Right ventricle myocardium inferior (tissue), 1 donor: ENCODE measurements around the gene CDV3. TPM values are rescaled to one million over a fixed set of nuclear protein-coding genes. Genes with fewer than 3 reads are reported as not detected.
A peak's percentile ranks its signal among the peaks of the same experiment; 100 is the strongest.
"Not testable (repeated sequence)": the region's sequence is repeated elsewhere in the genome, so short reads cannot be mapped to it uniquely, and the experiment has no call there.

Experiments used
- ATAC-seq: fragments of 200-7000 bp; cut with Tn5 transposase; one replicate; pipeline ENCODE4 v1.9.1; 2020; ENCODE audit warnings: mild to moderate bottlenecking, moderate library complexity
- DNase-seq: peaks from one replicate; pipeline ENCODE4 v3.0.0; 2021; ENCODE audit errors: missing footprints
- intact Hi-C: fragments of 100-400 bp; cut with DNase I; formaldehyde crosslinking; loops from one replicate; pipeline ENCODE4 v1.11.0; 2022
- long read RNA-seq: library from polyadenylated mRNA; unstranded; transcript quantifications from one replicate; pipeline ENCODE4 v2.0.0, GENCODE V29; 2021
- total RNA-seq: library from RNA; stranded (reverse); fragmentation: NEBNext Ultra II Directional; extraction: Animal tissue kit (Norgen Biotek cat#: 25700); gene quantifications from one replicate; pipeline ENCODE4 v1.2.1, GENCODE V29; 2021
- donor health status: DM: no; HTN: yes; CAD: no; lungs with severe emphysema.

The CDV3 gene, protein sequence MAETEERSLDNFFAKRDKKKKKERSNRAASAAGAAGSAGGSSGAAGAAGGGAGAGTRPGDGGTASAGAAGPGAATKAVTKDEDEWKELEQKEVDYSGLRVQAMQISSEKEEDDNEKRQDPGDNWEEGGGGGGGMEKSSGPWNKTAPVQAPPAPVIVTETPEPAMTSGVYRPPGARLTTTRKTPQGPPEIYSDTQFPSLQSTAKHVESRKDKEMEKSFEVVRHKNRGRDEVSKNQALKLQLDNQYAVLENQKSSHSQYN
- total RNA-seq: 146 TPM
- long read RNA-seq, transcript CDV3-203 (5 exons, 955 nt): major isoform, 39 of 96 reads
- long read RNA-seq, transcript CDV3-201 (5 exons, 3,307 nt): minor isoform, 19 of 96 reads
- long read RNA-seq, partial matches to known transcripts: 9 of 96 reads
- long read RNA-seq, other reads (novel, unspliced or antisense): 29 of 96 reads

DNA sequence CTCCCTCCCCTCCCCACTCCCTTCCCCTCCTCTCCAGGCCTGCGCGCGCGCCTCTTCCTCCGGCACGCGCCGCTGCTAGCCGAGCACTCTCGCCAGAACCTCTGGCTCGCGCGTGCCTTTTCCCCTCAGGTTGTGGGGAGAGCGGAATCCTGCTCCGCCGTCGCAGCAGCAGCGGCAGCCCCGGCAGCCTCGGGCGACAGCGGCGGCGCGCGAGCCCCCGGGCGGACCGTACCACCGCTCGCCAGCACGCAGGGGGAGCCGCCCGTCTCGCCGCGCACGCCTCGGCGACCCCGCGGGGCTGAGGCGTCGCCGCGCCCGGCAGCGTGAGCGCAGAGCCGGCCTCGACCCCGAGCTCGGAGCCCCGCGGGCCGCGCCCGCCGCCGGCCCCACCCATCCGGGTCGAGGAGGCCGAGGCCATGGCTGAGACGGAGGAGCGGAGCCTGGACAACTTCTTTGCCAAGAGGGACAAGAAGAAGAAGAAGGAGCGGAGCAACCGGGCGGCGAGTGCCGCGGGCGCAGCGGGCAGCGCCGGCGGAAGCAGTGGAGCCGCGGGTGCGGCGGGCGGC lies at the start of gene CDV3:
TSS of gene CDV3 (plus strand) at position 58 of the 566 bp plus-strand sequence. CDS start at position 417, 359 bp downstream.
- DNase-seq (no peak), ATAC-seq (peak; percentile 22)
- intact Hi-C loops: loop anchor here (2.0 to 10.0 kb wide), 3 partner anchors 101 to 911 kb away; partner anchors contain the start of genes ANAPC13, CEP63 and NPHP3

DNA sequence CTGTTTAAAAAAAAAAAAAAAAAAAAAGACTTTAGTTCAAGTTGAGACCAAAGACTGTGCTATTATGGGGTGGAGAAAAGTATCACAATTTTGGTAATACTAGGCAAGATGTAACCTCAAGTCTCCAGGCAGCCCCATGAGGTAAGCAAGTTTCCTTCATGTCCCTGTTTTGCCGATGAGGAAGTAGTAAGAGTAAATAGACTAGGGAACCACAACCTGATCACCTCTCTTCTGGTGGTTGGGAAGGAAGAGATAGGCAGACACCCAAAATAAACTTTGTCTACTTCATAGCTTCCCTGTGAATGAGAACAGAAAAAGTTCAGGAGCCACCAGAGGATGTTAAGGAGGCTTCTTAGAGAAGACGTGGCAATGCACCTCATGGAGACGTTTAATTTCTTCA lies 49.7 kb upstream of the CDV3 start:
- intact Hi-C loops, ATAC-seq, DNase-seq: not testable (repeated sequence)

DNA sequence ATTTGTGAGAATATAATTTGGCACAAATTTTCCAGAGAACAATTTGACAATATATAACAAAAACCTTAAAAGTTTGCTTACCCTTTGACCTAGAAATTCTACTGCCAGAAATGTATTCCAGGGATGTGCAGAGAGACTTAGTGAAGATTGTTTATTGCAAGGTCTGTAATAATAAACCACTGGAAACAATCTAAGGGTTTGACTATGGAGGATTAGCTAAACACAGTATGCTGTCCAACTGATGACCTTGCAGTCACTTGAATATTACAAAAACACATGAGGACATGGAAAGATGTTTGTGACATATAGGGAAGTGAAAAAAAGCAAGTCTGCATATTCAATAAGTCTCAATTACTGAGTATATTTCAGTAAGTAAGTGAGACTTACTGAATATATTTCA lies 48.1 kb upstream of the CDV3 start:
- ATAC-seq: no peak
- no peak for DNase-seq
- intact Hi-C loops: no loop called here

DNA sequence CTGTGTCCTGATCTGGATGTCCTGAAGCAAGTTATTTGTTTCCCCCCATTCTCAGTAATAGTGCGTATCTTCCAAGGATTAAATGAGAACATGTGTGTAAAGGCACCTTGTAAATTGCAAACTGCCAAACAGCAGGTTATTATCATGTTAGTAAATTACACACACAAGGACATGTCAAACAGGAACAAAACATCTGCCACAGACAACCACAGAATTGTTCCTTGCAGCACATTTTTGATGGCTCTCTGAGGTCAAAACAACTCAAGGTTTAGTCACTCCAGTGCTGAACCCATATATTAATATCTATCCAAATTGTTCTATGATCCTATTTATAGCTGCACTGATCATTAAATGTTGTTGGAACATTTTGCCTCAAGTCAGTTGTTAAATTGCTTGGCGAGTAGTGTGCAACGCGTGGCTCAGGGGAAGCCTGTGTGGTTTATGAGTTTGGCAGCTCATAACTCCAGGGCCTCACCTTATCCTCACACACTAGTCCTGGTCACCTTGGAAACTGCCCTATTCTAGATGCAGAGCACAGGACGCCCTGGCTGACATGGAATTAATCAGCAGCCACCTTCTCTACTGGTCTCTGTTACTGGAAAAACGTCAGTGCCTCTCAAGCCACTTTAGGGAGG lies 46.3 kb upstream of the CDV3 start:
- no peak for DNase-seq
- intact Hi-C loops: no loop called here
- no peak for ATAC-seq

DNA sequence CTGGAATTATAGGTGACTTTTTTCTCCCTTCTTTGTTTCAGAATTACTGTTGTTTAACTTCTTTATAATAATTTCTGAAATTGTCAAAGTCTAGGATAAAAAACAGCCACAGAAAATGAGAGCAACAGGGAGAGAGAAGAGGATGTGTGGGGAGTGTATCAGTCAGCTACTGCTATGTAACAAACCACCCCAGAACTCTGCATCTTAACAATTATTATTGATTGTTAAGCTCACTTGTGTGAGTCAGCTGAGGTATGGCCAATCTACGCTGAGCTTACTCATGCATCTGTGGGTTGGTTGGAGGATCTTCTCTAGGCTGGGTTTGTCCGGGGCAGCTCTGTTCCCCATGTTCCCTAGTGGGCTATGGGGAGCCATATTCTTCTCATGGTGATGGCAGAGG lies 43.7 kb upstream of the CDV3 start:
- DNase-seq (no peak), ATAC-seq (no peak)
- intact Hi-C loops: no loop called here

DNA sequence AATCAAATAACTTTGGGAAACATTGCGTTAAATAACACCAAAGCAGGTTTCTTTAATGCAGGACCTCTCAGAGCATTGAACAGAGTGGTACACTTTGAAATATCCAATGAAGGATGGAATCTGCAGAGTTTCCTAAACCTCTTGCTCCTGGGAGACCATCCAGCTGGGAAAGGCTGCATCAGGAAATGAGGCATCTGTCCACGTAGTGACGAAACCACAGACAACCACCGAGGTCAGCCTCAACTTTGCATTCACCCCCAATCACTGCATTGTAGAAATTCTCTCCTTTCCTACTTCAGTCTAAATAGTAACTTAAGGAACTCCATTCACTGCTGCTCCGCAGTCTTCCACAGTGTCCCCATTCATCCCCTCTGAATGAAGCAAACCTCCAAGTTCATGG lies 41.5 kb upstream of the CDV3 start:
- intact Hi-C loops: no loop called here
- DNase-seq: no peak
- no peak for ATAC-seq

DNA sequence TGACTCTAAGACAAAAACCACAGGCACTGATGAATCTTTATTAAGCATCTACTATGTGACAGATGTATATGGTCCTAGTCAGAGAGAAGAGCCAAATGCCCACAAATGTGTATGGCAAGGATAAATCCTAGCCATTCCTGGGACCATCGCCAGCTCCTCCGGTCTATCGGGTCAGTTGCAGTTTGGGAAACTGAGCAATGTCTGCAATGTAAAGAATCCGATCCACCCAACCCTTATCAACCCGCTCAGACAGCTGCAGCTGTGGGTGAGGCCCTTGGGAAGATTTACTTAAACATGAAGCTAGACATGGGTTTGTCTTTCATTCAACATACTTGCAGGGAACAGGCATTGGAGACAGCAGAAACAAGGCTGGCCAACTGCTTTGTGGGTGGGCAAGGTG lies 40.5 kb upstream of the CDV3 start:
- no peak for ATAC-seq
- intact Hi-C loops: no loop called here
- no peak for DNase-seq

DNA sequence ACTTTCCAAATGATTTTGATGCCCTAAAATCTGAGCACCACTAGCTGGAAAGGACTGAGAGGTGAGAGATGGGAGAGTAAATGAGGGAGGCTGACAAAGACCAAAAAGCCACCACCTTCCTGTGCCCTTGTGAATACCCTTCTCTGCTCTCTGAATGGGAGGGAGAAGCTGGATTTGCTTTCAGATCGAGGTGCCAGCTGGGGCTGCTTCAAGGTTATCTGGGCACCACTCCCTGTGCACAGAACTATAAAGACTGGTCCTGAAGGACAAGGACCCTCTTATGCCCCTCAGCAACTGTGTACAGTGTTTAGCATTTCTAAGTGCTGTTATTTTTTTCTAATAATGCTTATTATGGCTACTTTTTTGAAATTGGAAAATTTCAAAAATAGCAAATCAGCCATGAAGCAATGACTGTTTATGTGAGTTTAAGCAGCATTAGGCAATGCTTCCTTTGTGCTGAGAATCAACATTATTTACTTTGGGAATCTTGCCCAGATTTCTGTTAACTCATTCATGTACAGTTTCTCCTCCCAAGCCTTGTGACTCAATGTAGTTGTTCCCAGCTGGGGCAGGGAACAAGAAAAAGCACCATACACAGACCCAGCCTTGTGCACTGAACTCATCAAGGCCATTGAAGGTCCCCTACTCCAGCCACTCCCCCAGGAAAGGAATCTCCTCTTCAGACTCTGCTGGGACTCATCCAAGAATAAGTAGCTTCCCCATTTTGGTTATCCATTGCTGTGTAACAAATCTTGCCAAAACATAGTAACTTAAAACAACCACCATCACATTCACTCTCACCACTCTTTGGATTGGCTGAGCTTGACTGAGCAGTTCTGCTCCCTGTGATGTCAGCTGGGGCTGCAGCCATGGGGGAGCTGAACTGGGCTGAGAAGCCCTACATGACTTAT lies 37.3 kb upstream of the CDV3 start:
- DNase-seq: no peak
- peak; percentile 75 for ATAC-seq
- intact Hi-C loops: no loop called here

DNA sequence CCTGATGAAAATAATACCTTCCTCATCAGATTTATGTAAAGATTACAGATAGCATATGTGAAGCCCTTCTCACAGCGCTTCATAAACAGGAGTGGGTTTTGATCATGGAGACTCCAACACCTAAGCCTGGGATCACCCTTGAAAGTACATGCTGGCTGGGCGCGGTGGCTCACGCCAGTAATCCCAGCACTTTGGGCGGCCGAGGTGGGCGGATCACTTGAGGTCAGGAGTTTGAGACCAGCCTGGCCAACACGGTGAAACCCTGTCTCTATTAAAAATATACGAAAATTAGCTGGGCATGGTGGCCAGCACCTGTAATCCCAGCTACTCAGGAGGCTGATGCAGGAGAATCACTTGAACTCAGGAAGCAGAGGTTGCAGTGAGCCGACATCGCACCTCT lies 36.4 kb upstream of the CDV3 start:
- ATAC-seq, DNase-seq, intact Hi-C loops: not testable (repeated sequence)

DNA sequence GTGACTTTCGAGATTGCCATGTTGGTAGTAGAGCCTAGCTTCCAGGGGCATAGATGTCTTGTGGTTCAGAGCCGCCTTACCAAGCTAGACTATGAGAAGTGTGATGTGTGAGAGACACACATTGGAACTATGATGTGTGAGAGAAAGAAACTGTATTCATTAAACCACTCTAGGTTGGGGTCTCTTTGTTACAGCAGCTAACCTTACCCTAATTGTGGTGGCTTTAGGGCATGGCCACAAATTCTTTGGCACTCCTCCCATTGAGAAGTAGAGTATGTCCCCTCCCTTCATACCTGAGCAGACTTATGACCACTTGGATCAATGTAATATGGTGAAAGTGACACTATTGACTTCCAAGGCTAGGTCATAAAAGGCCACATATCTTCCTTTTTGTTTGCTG lies 35.3 kb upstream of the CDV3 start:
- ATAC-seq (no peak), DNase-seq (no peak)
- intact Hi-C loops: no loop called here

DNA sequence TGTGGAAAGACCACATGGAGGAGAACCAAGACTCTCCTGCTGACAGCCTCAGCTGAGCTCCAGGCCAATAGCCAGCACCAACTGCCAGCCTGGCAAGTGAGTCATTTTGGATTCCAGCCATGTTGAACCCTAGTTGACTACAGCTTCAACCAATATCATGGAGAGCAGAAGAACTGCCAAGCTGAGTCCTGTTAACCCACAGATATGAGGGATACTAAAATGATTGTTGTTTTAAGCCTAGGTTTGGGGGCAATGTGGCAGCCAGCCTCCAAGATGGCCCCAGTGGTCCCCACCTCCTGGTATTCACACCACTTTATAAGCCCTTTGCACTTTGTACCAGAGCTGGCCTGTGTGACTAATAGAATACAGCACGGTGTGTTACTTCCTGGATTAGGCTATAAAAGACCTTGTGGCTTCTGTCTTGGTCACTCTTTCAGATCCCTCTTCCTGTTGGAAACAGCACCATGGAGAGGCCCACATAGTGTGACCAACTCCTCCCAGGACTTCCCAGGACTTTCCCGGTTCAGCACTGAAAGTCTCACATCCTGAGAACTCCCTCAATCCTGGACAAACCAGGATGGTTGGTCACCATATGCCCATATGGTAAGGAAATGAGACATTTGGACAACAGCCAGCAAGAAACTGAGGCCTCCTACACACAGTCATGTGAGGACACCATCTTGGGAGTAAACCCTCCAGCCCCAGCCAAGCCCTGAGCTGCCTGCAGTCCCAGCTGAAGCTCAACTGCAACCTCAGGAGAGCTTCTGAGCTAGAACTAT lies 32.4 kb upstream of the CDV3 start:
- ATAC-seq: no peak
- DNase-seq: no peak
- intact Hi-C loops: no loop called here

DNA sequence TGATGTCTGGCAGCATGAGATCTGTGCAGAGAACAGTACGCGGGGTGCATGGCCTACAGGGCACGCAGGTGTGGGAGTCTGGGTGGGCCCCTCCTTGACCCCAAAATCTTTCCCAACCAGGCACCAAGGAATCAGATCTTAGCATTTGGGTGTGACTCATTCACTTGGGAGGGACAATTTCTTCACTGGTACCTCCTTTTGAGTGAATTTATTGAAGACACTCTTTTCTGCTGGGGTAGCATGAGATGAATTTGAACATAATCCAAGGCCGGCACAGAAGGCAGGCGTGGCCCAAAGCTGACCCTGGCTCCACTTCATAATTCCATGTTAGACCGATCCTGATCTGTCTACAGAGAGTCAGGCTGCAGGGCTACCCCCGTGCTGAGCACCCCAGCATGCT lies 30.6 kb upstream of the CDV3 start:
- no peak for ATAC-seq
- no peak for DNase-seq
- intact Hi-C loops: no loop called here

DNA sequence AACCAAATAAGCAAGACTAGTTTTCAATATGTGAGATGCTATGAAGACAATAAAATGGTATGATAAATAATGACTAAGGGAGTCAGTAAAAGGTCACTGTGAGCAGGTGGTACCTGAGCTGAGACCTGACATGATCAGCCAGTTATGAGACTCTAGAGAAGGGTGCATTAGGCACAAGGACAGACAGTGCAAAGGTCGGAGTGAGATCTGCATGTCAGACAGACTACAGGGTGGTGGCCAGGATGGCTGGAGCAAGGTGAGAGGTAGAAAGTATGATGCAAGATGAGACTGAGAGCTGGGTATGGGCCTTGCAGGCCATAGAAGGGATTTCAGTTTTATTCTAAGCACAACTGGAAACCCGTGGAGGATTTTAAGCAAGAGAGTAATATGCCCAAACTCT lies 28.5 kb upstream of the CDV3 start:
- ATAC-seq, DNase-seq, intact Hi-C loops: not testable (repeated sequence)

DNA sequence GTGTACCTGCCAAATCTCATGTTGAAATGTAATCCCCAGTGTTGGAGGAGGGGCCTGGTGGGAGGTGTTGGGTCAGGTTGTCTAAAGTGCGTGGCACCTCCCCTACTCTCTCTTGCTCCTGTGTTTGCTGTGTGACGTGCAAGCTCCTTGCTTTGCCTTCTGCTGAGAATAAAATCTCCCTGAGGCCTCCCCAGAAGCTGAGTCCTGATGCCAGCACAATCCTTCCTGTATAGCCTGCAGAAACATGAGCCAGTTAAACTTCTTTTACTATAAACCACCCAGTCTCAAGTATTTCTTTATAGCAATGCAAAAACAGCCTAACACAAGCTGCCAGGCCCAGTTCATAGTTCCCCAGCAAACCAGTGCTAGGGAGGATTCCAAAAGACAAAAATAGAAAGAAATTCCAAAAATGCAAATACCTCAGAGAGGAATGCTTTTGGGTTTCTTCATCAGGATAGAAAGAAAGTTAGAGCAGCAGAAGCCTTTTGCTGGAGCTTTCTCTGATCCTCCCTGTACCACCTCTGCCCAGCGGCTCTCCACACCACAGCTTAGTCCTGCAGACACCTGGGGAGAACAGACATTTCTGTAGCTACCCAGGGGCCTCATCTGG lies 25.9 kb upstream of the CDV3 start:
- DNase-seq: no peak
- intact Hi-C loops: no loop called here
- peak; percentile 82 for ATAC-seq

DNA sequence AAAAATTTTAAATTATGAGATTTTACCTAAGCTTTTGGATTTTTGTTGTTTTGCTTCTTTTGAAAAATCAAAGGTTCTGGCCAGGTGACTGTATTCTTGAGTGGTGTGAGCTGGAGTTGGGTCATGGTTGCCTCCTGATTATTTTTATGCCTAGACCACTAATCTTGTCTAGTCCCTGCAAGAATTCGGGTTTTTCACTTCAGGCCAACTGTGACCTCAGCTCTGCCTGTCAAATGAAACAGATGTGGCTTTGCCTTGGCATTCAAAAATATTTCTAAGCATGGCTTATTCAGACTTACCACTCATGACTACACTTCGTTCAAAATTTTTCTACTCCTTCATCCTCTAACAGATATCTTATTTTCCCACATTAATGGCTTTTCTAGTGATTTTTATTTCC lies 25.4 kb upstream of the CDV3 start:
- ATAC-seq (no peak), DNase-seq (no peak)
- intact Hi-C loops: no loop called here

DNA sequence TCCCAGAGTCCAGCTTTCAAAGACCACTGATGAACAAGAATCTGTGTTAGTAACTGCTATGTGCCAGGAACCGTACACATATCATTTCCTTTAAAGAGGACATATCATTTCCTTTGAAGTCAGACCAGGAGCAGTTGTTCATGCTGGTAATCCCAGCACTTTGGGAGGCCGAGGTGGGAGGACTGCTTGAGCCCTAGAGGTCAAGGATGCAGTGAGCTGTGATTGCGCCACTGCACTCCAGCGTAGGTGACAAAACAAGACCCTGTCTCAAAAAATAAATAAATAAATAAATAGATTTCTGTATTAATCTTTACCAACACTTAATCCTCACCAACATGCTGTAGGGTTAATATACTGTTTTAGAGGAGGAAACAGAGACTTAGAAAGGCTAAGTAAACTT lies 23.9 kb upstream of the CDV3 start:
- intact Hi-C loops: no loop called here
- DNase-seq (no peak), ATAC-seq (no peak)

DNA sequence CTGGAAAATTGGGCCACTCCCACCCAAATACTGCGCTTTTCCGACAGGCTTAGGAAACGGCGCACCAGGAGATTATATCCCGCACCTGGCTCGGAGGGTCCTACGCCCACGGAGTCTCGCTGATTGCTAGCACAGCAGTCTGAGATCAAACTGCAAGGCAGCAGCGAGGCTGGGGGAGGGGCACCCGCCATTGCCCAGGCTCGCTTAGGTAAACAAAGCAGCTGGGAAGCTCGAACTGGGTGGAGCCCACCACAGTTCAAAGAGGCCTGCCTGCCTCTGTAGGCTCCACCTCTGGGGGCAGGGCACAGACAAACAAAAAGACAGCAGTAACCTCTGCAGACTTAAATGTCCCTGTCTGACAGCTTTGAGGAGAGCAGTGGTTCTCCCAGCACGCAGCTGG lies 21.9 kb upstream of the CDV3 start:
- intact Hi-C loops, DNase-seq, ATAC-seq: not testable (repeated sequence)

DNA sequence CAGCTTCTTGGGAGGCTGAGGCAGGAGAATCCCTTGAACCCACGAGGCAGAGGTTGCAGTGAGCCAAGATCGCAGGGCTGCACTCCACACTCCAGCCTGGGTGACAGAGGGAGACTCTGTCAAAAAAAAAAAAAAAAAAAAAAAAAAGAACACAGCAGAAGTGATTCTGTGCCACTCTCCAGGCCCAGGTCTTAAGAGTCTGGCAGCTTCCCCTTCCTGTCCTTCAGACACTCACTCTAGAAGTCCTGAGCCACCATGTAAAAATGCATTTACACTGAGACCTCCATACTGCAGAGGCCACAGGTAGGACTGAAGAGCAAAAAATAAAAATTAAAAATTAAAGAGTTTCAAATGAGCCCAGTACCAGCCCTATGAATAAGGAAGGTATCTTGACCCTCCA lies 11.8 kb upstream of the CDV3 start:
- no peak for ATAC-seq

More for the DNA sequence above, 11.8 kb upstream of the CDV3 start:
- intact Hi-C loops: no loop called here
- DNase-seq: no peak
